GM21367 (cell line): ENCODE data around the gene EXOC6B.

Source experiments
- ATAC-seq: cut with Tn5 transposase; IDR thresholded peaks from one replicate; pipeline ENCODE4 v1.9.1; 2021; ENCODE audit not compliant: unreplicated experiment

EXOC6B gene

DNA sequence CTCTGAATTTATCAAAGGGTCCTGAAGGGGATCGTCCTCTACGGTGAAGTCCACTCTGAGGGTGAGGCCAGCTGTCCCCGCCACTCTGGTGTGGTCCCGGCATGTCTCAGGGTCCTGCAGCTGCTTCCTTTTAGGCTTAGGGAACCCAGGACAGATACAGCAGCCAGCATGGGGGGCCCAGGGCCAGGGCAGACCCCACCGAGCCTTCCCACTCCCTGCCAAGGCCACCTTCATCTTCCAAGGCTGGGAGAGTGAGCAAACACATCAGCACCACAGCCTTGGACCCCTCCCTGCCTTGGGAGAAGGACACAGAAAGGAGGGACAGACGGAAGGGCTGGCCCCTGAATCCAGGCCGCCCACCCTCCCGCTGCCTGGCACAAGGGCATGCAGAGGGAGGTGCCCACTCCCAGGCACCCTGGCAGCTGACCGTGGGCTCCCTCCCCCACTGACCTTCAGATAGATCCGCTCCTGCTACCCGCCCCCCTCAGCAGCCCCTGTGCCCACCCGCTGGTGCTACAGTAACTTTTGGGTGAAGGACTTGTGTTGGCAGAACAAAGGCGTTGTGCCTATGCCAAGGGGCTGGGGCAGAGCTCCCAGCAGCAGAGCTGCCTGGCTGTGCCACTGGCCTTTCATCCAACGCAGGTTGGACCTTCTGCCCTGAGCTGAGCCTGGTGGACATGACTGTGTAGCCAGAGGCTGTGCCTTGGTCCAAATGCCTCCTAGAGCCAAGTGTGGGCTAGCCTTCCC, 685.8 kb downstream of the EXOC6B start:
- no peak for ATAC-seq

DNA sequence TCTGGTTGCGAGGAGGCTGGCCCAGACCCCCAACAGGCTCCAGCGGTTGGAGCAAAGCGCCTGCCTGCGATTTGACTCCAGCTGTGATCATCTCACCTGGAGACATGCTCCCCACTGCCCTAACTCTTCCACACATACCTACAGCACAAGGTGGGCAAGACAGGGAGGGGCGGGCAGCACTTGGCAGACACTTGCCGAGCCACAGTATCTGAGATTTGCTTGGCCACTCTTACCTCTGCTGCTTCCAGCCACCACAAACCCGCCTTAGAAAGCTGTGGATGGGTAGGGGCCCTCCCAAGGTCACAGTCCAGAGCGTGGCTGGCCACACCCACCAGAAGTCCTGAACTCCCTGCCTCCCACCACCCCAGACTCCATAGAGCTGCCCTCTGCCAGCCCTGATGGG, 686.4 kb downstream of the EXOC6B start:
- ATAC-seq: no peak

DNA sequence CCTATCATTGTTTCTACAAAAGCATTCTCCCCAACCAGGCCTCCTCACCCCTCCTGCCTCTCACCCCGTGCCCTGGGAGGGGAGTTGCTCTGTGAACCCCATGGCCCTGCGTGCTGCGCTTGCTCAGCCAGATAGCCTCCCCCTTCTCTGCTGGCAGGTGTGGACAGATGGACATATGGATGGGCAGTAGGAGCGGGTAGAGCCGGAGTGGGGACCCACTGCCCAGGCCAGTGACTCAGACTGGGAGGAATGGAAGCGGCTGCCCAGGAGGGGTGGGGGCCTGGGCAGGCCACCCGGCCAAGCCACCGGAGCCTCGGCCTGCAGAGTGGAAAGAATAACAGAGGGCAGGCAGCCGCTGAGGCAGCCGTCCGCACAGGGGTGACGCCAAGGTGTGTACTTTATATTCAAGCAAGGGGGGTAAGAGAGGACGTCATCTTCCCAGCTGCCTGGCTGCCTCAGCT, 686.9 kb downstream of the EXOC6B start:
- ATAC-seq: no peak

DNA sequence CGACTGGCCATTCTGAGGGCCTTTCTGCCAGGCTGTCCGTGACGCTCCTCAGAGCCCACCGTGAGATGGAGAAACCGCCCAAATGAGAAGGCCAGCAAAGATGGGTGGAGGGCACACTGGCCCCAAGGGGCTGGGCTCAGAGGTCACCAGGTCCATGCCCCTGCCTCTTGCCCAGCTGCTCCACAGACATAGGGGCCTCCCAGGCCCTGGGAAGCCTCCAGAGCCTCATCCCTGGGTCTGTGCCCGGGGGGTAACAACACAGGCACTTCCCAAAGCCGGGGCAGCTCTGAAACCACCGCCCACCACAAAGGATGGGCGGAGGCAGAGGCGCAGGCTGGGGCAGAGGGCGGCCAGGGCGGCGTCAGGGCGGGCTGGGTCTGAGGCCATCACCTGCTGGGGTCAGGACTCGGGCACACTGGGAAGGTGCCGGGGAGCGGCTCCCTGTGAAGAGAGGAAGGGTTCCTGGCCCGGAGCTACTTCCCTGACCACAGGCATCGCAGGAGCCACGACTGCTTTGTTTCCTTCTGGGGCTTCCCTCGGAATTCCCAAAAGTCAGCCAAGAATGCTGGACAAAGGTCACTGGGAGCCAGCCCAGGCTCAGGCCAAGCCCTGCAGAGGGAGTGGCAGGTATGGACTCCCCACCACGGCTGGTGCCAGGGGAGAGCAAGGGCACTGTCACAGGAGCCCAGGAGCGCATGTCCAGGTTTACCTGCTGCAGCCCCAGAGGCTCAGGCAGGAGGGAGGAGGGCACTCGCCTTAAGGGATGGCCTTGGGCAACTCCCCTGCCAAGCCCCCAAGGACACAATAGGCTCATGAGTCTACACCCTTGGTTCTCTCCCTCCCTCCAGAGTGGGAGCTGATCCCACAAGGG, 687.6 kb downstream of the EXOC6B start:
- ATAC-seq: no peak

DNA sequence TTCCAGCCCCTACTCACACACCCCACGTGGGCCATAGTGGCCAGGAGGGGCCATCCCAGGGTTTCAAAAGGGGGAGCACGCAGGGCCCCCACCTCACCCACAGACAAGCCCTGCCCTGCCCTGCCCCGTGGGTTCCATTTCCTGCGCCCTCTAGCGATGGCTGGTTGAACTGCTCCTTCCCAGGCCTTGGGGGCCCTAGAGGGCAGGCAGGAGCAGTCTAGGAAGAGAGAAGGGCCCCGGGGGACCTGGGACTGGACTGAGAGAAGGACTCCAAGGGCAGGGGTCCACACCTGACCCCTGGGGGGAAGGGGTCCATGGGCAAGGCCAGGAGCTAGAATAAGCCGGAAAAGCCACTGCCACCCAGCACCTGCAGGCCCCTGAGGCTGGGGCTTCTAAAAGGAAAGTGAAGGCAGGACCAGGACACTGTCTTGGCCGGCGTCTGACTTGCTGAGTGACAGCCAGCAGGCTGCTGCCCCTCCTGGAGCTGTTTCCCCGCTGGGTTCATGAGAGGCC, 688.3 kb downstream of the EXOC6B start:
- ATAC-seq: peak; percentile 94

DNA sequence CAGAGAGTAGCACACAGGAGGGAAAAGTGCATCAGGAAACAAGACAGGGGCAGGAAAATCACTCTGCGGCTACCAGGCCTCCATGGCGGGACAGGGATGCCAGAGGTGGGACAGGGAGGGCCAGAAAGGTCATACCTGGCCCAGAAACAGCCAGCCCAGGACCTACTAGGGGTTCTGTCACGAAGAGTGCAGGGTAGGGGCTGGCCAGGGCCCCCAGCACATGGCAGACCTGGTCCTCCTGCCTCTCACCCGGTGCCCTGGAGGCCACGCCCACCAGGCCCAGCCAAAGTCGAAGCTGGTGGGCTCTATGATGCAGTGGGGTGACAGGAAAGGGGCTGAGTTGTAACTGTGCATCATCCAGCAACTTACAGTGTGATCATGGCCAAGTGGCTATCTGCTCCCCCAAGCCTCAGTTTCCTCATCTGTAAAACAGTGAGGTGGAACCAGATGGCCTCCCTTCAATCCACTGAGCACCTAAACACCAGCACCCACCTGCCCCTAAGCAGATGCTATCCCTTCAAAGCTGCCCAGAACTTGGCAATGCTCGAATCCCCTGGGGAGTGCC, 688.8 kb downstream of the EXOC6B start:
- ATAC-seq: peak; percentile 12

DNA sequence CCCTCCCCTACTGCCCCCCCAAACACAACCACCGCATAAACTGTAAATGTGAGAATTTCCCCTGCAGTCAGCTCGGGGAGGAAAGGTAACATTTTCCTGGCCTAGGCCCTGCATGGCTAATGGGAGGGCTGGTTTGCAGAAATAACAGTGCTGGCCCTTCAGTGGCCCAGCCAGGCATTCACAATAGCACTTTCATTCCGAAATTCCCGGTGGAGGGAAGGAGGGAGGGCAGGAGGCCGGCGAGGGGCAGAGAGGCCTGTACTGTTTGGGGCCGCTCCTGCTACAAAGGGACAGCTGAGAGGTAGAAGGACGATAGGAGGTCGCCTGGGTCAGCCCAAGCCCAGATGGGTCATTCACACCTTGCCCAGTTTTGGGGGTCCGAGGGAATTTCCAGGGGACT, 689.5 kb downstream of the EXOC6B start:
- ATAC-seq: no peak

DNA sequence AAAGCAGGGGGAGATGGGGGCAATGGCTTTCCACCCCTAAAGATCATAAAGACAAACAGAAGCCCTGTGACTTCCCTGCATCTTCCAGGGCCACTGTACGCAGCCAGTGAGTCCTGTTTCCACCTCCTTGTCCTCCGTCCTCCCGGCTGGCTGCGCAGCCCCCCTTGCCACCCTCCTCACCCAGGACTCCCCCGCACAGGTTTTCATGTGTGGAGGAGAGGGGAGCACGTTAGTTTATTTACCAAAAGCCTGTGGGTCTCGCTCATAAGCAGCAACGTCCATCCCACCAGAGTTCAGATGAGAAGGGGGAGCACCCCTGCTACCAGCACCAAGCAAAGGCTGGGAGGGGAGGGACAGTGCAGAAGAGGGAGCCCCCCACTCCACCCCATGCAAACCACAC, 689.9 kb downstream of the EXOC6B start:
- ATAC-seq: no peak

DNA sequence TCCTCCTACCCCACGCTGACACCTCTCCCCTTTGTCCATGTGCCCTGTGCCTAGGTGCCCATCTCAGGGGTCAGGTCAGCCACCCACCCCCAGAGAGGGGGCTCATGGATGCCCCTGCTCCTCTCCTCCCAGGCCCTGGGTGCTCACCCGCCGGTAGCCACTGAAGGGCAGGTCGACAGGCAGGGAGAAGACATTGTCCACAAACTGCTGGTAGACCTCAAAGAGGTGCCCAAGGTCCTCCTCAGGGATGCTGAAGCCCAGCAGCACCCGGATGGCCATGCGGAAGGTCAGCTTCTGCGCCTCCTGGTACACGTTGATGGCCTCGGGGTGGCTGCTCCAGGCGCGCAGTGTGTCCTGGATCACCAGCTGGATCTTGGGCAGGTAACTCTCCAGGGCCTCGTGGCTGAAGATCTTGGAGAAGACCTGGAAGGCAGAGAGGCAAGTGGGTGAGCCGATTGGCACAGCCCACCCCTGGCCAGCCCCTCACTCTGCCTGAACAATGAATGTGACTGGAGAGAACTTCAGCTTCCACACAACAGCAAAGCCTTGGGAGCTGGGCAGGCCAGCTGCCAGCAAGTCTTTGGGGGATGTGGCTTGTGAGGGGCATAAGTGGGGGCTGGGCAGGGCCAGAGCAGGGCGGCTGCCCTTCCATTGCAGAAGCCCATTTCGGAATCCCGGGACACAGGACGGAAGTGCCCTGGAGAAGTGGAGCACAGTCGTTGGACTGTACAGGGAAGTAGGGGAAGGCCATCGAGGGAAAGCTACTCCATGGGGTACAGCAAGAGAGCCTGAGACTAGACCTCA, 690.6 kb downstream of the EXOC6B start:
- no peak for ATAC-seq

DNA sequence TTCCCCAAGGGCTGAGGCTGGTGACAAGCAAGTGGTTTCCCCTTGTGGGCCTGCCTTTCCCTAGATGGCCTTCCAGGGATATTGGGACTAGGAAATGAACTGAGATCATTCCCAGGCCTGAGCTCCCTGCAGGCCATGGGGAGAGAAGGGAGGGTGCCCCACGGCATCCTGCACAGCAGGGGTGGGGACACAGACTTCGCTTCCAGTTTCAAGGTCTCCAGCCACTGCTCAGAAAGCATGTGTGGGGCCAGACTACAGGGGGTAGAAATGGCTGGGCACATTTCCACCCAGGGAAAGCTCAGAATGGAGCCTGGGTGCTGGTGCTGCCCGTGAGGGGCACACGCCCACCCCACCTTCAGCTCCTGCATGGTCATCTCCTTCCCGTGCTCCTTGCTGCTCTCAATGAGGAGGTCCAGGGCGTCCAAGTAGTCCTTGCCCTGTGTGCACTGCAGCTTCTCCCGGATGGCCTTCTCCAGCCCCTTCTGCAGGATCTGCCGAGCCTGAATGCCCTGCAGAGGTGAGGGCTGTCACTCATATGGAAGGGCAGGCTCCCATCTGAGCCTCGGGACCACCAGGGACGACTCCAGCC, 691.3 kb downstream of the EXOC6B start:
- ATAC-seq: no peak

DNA sequence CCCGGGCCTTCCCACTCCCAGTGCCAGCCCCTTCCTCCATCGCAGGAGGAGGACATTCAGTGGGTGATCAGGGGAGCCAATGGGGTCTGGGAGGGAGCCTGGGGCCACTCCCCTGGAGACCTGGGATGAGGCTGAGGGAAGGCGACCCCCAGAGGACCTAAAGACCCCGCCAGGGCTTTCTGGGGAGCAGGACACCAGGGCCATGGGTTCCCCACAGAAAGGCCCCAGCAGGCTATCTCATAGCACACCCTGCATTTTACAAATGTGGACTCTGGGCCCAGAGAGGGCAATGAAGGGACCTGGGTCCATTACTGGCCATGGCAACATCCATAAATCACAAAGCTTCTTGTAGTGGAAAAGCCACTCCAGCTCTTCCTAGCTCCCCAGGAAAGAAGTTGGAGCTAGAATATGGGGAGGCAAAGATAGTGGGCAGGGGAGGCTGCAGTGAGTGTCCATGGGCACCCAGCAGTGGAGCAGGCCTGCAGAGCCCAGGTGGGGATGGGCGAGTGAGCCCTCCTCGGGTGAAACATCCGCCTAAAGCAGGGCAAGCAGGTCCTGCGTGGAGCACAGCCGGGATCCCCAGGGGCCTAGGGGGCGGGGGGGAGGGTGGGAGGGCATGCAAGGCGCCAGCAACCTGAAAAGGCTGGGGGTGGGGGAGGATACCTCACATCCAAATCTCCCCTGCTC, 692.0 kb downstream of the EXOC6B start:
- no peak for ATAC-seq

DNA sequence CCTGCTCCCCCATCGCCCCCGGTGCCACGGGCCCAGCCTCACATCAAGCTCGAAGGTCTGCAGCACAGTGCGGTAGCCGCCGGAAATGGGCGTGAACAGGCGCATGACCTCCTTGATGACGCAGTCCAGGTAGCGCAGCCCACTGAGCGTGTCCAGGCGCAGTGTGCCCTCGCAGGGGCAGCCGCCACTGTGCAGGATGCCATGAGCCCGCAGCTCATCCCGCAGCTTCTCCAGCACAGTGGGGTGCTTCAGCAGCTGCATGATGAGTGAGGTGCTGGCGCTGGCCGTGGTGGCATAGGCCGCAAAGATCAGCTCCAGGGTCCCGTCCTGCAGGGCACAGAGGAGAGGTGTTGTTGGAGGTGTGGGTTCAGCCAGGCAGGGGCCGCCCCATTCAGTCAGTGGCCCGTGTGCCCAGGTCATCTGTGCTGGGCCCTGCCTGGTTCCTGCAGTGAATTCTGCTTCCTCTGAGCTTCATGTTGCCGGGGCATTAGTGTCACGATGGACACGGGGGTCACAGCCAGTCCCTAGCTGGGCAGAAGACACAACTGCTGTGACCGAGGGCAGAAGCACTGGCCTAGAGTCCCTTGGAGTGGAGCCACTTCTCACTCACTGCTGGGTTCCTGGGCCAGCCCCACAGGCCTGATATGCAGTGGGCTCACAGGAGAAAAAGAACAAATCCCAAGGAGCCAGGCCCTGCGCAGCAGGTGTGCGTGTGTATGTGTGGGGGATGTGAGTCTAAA, 692.7 kb downstream of the EXOC6B start:
- no peak for ATAC-seq

DNA sequence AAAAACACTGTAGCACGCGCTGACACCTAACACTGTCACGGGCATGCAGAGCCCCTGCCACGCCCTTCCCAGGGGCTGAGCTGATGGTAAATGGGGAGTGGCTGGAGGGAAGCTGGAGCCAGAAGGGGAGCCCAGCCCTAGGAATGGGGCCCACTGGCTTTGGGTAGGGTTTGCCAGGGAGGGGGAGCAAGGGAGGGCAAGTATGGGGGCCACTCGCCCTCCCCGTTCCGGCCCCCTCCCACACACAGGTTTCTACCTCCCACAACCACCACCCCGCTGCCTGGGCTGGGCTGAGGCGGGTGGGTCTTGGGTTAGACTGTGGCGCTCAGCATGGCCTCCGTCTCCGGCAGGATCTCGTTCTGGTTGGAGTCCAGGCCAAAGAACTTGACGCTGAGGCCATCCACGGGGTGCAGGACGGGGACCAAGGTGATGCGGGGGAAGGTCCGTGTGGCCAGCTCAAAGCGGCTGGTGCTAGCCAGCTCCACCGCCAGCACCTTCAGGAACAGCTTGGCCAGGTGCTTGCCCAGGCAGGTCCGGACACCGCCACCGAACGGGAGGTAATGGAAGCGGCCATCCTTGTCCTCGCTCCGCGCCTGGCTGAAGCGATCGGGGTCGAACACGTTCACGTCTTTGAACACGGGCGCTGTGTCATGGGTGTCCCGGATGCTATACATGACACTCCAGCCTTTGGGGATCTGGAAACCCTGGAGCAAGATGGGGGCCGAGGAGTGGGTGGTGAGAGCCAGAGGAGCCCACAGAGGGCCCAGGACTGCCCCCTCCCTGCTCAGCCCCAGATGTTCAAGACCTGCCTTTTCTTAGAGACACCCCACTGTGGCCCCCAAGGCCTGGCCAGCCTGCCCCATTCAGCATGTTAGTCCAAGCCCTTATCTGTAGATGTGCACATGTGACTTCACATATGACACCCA, 693.7 kb downstream of the EXOC6B start:
- no peak for ATAC-seq

DNA sequence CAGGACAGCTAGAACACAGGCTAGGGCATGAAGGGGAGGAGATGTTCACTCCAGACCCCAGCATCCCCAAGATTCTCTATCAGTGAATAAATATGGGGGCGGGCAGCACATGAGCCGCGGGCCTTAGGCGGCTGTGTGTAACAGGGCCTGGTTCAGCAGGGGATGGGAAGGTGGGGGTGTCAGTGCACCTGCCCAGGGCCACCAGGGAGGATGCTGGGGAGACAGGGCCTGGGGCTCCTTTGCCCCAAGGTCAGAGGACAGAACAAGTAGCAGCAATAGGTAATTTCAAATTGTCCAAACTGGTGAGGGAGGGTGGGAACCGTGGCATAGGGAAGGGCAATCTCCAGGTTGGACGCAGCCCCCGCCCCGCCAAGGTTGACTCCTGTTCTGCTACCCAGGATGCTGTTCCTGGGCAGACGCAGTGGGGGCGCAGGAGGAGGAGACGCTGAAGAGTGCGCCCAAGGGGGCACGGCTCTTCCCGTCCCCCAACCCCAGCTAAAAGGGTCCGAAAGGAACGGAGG, 694.4 kb downstream of the EXOC6B start:
- ATAC-seq: no peak

DNA sequence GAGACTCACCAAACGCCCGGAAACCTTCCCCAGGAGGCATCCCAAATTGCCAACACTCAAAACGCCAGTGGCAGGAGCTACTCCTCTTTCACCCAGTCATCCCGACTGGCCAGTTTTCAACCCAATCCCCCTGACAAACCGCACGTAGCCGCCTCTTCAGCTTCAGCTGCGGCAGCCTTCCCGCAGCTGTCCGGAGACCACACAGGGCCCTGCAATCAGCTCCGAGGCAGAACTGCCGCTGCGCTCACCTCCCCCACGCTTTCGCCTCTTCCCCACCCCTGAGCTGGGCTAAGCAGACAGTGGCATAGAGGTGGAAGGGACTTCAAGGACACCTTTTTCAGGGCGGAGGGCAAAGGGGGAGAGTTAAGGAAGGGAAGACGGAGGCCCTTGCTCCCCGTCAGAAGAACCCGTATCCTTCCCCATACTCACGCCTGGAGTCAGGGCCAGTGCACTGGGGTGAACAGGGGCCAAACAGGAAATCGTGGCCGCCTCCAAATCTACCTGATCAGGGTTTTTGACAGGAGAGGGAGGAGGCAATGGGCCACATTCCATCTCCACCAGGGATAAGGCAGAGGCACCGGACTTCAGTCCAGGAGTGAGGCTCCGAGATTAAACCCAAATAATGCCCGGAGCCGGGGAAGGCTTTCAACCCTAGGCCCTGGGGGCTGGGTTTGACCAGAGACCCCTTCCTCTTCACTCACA, 695.0 kb downstream of the EXOC6B start:
- no peak for ATAC-seq

DNA sequence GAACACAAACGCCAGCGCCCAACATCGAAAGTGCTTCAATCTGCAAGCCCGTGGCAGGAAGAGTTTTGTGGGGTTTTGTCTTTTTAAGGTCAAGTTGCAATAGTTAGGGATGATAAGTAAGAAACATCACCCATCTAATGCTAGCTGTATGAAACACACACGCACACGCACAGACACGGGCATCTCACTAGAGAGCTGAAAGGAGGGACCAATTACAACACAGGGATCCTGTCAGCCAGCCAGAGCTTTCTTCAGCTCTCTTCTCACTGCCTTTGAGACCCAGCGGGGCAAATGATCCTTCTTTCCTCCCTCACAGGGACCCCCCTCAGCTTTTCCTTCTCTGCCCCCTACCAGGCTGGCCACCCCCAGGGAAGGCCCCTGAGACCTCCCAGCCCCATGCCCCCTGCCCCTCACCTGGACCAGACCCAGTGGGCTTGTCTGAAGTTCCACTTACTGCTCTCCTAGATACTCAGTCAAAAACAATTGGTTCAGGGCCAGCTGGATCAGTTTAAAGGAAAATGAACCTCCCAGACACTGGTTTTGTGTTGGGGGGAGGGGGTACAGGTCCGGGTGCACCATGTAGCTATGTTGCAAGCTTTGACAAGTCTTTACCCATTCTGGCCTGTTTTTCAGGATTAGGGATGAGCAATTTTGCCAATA, 696.0 kb downstream of the EXOC6B start:
- no peak for ATAC-seq

DNA sequence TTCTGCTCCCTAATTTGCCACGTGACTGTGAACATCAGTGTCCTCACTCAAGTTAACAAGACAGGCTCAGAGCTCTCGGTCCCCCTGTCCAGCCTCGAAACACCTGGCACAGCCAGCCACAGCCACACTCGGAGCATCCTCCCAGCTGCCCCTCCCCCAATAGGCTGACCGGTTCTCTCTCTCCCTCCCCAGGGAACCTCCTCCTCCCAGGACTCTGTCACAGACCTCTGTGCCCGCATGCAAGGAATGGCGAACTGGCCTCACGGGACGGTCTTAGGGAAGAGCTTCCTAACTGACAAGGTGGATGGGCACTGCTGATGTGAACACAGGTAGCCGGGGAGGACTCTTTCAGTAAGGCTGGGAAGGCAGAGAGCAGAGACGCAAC, 697.0 kb downstream of the EXOC6B start:
- no peak for ATAC-seq
